Measurements from ENCODE around the gene CCDC106.

The CCDC106 gene

GRCh38 chr19:55685776-55686175 lies 37.8 kb downstream of the CCDC106 start:
- no peaks in the 10 kb centered on the region for H3K27me3 Mint-ChIP-seq
- peak overlapping the region; percentile 31 for H3K27ac Mint-ChIP-seq
- no peaks in the 10 kb centered on the region for H3K9me3 Mint-ChIP-seq
- H3K4me3 Mint-ChIP-seq: no peak overlapping the region
- no peak for ATAC-seq
- H3K4me1 Mint-ChIP-seq: peaks cover 58% of the 10 kb centered on the region
- peaks cover 58% of the 10 kb centered on the region for H3K36me3 Mint-ChIP-seq

DNA sequence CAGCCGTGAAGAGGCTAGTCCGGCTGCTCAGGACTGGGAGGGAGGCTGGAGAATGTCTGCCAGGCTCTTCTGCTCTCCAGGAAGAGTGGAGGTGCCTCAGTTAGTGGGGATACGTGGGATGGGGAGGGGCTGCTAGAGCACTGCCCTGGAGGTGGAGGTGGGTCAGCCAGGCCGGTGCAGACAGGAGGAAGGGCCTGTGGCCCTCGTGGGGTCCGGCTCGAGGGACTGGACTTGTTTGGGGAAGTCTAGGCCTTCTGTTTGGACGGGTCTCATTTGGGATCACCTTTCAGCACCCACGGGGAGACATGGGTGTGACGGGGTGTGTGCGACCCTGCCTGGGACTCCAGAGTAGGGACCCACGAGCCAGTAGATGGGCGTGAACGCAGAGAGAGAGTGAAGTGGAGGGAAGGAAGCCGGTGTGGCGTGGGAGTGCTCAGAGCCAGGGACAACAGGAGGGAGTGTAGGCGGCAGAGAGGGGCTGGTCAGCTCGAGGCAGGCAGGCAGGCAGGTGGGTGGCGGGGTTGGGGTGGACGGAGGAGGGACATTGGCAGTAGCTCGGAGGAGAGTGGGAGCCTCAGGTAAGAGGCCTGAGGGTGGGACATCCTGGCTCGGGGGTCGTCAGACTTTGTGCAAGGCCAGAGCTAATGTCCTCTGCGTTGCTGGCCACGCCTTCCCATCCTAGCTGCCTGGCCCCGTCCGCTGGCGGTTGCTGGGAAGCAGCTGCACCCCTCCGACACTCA lies 38.5 kb downstream of the CCDC106 start:
- peaks cover 62% of the 10 kb centered on the region for H3K36me3 Mint-ChIP-seq
- H3K4me3 Mint-ChIP-seq: no peak overlapping the region
- no peak for ATAC-seq
- no peaks in the 10 kb centered on the region for H3K9me3 Mint-ChIP-seq
- H3K27ac Mint-ChIP-seq: peak overlapping the region; percentile 31
- H3K27me3 Mint-ChIP-seq: no peaks in the 10 kb centered on the region
- H3K4me1 Mint-ChIP-seq: peaks cover 56% of the 10 kb centered on the region

- Mint-ChIP-seq H3K36me3 (peaks cover 62% of the 10 kb centered on the region), H3K27me3 (no peaks in the 10 kb centered on the region), H3K4me1 (peaks cover 56% of the 10 kb centered on the region), H3K9me3 (no peaks in the 10 kb centered on the region), H3K27ac (peak overlapping the region; percentile 73), H3K4me3 (no peak overlapping the region)
- ATAC-seq: no peak
Measured at GRCh38 chr19:55687281-55688201, 39.5 kb downstream of the CCDC106 start.

GRCh38 chr19:55688422-55689218 lies 40.6 kb downstream of the CCDC106 start:
- no peak for ATAC-seq
- H3K36me3 Mint-ChIP-seq: peaks cover 63% of the 10 kb centered on the region
- no peaks in the 10 kb centered on the region for H3K9me3 Mint-ChIP-seq
- H3K27me3 Mint-ChIP-seq: no peaks in the 10 kb centered on the region
- H3K4me1 Mint-ChIP-seq: peaks cover 56% of the 10 kb centered on the region
- H3K4me3 Mint-ChIP-seq: no peak overlapping the region
- H3K27ac Mint-ChIP-seq: peak overlapping the region; percentile 73

DNA sequence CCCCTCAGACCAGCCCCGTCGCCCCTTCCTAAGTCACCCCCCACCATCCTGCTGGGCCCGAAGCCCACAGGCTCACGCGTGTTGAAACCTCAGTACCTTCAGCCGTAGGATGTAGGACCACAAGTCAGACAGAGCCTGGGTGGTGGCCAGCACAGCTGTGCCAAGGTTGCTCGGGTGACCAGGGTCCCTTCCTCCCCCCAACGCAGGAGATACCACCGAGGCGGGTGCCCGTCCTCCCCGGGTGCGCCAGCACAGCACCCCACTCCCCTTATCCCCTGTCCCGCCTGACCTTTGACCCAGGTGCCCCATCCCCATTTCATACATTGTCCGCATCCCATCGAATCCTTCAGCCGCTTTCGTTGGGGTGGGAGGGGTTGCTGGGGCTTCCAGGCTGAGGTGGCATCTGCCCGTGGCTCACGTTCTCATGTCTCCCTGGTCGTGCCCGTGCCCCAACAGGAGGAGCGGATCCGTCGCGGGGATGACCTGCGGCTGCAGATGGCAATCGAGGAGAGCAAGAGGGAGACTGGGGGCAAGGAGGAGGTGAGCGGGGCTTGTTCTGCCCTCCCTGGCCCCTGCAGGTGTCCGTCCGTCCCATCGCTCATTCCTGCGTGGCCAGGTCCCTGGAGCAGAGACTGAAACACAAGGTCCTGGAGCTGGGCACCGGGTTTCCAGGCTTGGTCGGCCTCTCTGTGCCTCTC lies 41.5 kb downstream of the CCDC106 start:
- H3K4me1 Mint-ChIP-seq: peaks cover 54% of the 10 kb centered on the region
- peaks cover 64% of the 10 kb centered on the region for H3K36me3 Mint-ChIP-seq
- peak overlapping the region; percentile 73 for H3K27ac Mint-ChIP-seq
- no peak for ATAC-seq
- no peak overlapping the region for H3K4me3 Mint-ChIP-seq
- no peaks in the 10 kb centered on the region for H3K9me3 Mint-ChIP-seq
- no peaks in the 10 kb centered on the region for H3K27me3 Mint-ChIP-seq

DNA sequence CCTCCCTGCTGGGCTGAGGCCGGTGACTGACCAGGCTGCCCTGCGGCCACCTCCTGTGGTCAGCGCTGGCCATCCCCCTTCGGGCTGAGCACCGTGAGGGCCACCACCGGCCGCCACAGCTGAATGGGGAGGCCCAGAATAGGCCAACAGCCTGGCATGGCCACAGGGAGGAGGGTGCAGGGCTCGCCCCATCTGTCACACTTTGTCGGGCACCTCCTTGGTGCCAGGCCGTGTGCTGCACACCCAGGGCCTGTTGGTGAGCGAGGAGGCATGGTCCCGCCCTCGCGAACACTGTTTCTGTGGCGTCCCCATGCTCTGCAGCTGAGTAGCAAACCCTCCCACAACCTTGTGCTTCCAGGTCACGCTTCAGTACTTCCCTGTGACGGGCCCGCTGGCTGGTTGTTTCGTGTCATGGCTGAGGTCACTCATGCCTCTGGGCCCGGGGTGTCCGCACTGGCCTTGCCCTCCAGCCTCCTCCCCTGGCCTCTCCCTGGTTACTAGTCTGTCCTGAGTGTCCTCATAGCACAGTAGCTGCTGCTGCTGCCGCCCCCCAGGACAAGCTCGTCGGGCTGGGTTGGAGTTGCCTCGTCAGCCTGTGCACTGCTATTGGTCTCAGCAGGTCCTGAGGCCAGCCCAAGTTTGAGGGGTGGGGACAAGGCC lies 42.2 kb downstream of the CCDC106 start:
- Mint-ChIP-seq H3K27me3 (no peaks in the 10 kb centered on the region), H3K36me3 (peaks cover 62% of the 10 kb centered on the region), H3K4me1 (peaks cover 47% of the 10 kb centered on the region), H3K27ac (no peak overlapping the region), H3K4me3 (no peak overlapping the region), H3K9me3 (no peaks in the 10 kb centered on the region)
- ATAC-seq: no peak

GRCh38 chr19:55690769-55691545 lies 42.9 kb downstream of the CCDC106 start:
- Mint-ChIP-seq H3K27ac (no peak overlapping the region), H3K9me3 (no peaks in the 10 kb centered on the region), H3K4me1 (peaks cover 40% of the 10 kb centered on the region), H3K36me3 (peaks cover 62% of the 10 kb centered on the region), H3K27me3 (no peaks in the 10 kb centered on the region), H3K4me3 (no peak overlapping the region)
- no peak for ATAC-seq

DNA sequence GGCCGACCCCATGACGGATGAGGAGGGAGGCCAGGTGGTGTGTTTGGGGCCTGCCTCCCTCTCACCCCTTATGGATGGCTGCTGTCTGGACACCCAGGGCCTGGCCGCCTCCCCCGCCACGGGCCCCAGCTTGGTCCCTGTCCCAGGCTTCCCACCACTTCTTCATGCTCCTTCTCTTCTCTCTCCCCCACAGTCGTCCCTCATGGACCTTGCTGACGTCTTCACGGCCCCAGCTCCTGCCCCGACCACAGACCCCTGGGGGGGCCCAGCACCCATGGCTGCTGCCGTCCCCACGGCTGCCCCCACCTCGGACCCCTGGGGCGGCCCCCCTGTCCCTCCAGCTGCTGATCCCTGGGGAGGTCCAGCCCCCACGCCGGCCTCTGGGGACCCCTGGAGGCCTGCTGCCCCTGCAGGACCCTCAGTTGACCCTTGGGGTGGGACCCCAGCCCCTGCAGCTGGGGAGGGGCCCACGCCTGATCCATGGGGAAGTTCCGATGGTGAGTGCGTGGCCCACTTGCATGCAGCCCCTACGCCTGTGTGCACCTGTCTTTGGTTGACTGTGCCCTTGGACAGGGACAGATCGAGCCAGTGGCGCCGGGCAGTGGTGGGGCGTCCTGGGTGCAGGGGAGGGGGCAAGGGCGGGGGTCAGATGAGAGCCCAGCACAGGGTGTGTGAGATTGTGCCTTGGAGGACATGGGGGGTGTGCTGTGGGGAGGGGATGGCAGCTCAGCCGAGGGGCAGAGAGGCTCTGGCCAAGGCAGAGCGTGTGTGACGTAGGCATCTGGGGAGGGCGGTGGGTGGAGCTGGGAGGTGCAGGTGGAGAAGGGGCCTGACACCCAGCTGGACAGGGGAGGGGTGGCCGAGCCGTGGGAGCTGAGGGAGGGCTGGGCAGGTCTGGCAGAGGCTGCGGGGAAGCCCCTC lies 43.8 kb downstream of the CCDC106 start:
- H3K36me3 Mint-ChIP-seq: peaks cover 62% of the 10 kb centered on the region

DNA sequence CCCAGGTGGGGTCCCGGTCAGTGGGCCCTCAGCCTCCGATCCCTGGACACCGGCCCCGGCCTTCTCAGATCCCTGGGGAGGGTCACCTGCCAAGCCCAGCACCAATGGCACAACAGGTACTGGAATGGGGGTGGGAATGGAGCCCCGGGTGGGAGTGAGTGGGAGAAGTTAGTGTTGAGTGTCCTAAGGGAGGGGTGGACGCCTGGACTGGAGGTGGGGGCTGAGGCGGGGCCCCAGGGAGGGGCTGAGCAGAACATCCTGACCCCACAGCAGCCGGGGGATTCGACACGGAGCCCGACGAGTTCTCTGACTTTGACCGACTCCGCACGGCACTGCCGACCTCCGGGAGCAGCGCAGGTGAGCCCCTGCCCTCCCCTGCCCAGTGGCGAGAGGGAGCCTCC lies 44.7 kb downstream of the CCDC106 start:
- H3K9me3 Mint-ChIP-seq: no peaks in the 10 kb centered on the region
- no peaks in the 10 kb centered on the region for H3K27me3 Mint-ChIP-seq
- H3K4me3 Mint-ChIP-seq: no peak overlapping the region
- H3K27ac Mint-ChIP-seq: no peak overlapping the region
- H3K4me1 Mint-ChIP-seq: peaks cover 22% of the 10 kb centered on the region
- H3K36me3 Mint-ChIP-seq: peaks cover 65% of the 10 kb centered on the region
- no peak for ATAC-seq

More for the DNA sequence above, 43.8 kb downstream of the CCDC106 start:
- Mint-ChIP-seq H3K27ac (no peak overlapping the region), H3K4me1 (peaks cover 31% of the 10 kb centered on the region), H3K27me3 (no peaks in the 10 kb centered on the region), H3K4me3 (no peak overlapping the region), H3K9me3 (no peaks in the 10 kb centered on the region)
- ATAC-seq: peak; percentile 10

- H3K4me1 Mint-ChIP-seq: peaks cover 15% of the 10 kb centered on the region
- H3K36me3 Mint-ChIP-seq: peaks cover 70% of the 10 kb centered on the region
- no peaks in the 10 kb centered on the region for H3K27me3 Mint-ChIP-seq
- no peaks in the 10 kb centered on the region for H3K9me3 Mint-ChIP-seq
- ATAC-seq: no peak
- H3K27ac Mint-ChIP-seq: no peak overlapping the region
- H3K4me3 Mint-ChIP-seq: no peak overlapping the region
Measured at GRCh38 chr19:55693336-55693974, 45.4 kb downstream of the CCDC106 start.

- no peak overlapping the region for H3K27ac Mint-ChIP-seq
- H3K9me3 Mint-ChIP-seq: no peaks in the 10 kb centered on the region
- no peak overlapping the region for H3K4me3 Mint-ChIP-seq
- no peaks in the 10 kb centered on the region for H3K27me3 Mint-ChIP-seq
- H3K36me3 Mint-ChIP-seq: peaks cover 67% of the 10 kb centered on the region
- ATAC-seq: no peak
- H3K4me1 Mint-ChIP-seq: peaks cover 7% of the 10 kb centered on the region
Measured at GRCh38 chr19:55694241-55694655, 46.2 kb downstream of the CCDC106 start.

- ATAC-seq: no peak
- Mint-ChIP-seq H3K4me3 (no peak overlapping the region), H3K27ac (peak overlapping the region; percentile 42), H3K9me3 (no peaks in the 10 kb centered on the region), H3K36me3 (peaks cover 62% of the 10 kb centered on the region), H3K27me3 (no peaks in the 10 kb centered on the region), H3K4me1 (peaks cover under 1% of the 10 kb centered on the region)
Measured at GRCh38 chr19:55694656-55695491, 46.9 kb downstream of the CCDC106 start.

Data from stimulated activated memory B cell treated with anti-CD40 and anti-IgM and Interleukin-4, amounts not matched to agents 10 μg/mL and 1 μg/mL and 100 μg/mL, for 72 hours (primary cell).